ENCODE results near the gene GBF1. TPM values are rescaled to one million over a fixed set of nuclear protein-coding genes. Genes with fewer than 3 reads are reported as not detected.

GBF1 gene
- total RNA-seq, 1 experiment from 2014 or later = 50.6 TPM

- ChIA-PET CTCF (interaction anchor here (1.3 to 1.4 kb wide), 2 partner anchors 11 to 83 kb away, joined by 5 read pairs; no protein-coding TSS in a partner anchor), POLR2A (interaction anchor here (0.6 to 2.0 kb wide), 4 partner anchors 16 to 208 kb away, joined by 3 to 7 read pairs (median 3); no protein-coding TSS in a partner anchor)
- no peak overlapping the region for H3K4me3 Mint-ChIP-seq (ENCODE audit: unreplicated experiment)
- no peak for DNase-seq (ENCODE audit: unreplicated experiment)
- H3K27me3 Mint-ChIP-seq (ENCODE audit: insufficient read depth, unreplicated experiment) = no peaks in the 10 kb centered on the region
- H3K4me1 Mint-ChIP-seq (ENCODE audit: insufficient read depth, unreplicated experiment) = peaks cover 17% of the 10 kb centered on the region
- H3K36me3 Mint-ChIP-seq (ENCODE audit: insufficient read depth, unreplicated experiment) = peaks cover 29% of the 10 kb centered on the region
- TF ChIP-seq, protein P1, sequence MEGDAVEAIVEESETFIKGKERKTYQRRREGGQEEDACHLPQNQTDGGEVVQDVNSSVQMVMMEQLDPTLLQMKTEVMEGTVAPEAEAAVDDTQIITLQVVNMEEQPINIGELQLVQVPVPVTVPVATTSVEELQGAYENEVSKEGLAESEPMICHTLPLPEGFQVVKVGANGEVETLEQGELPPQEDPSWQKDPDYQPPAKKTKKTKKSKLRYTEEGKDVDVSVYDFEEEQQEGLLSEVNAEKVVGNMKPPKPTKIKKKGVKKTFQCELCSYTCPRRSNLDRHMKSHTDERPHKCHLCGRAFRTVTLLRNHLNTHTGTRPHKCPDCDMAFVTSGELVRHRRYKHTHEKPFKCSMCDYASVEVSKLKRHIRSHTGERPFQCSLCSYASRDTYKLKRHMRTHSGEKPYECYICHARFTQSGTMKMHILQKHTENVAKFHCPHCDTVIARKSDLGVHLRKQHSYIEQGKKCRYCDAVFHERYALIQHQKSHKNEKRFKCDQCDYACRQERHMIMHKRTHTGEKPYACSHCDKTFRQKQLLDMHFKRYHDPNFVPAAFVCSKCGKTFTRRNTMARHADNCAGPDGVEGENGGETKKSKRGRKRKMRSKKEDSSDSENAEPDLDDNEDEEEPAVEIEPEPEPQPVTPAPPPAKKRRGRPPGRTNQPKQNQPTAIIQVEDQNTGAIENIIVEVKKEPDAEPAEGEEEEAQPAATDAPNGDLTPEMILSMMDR (IDR thresholded peaks at IDR 0.05; ENCODE audit: unreplicated experiment) = no peak
- intact Hi-C loops (cut with micrococcal nuclease) = no loop called here
- BruUV-seq (replicated peaks) = no TSS peak
- H3K27ac Mint-ChIP-seq (ENCODE audit: low read depth, unreplicated experiment) = no peak overlapping the region
- H3K9me3 Mint-ChIP-seq (ENCODE audit: unreplicated experiment) = no peaks in the 10 kb centered on the region
Observed at GRCh38 chr10:102268375-102268888, 23.1 kb downstream of the GBF1 start.

DNA sequence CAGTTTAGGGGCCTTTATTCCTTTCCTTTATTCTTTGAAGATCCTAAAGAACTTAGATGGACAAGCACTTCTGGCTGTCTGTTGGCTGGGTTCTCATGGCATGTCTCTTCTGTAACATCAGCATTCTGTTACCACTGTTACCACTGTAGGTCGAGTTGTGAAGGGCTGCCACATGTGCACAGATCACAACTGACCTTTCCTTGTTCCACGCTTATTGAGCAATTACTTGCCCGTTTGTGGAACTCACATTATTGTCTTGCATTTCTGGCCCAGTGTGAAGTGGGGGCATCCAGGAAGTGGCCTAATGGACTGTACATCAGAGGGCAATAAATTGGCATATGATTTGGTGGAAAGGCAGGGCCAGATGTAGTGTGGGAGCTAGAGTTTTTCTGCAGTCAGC lies 23.7 kb downstream of the GBF1 start:
- ChIA-PET POLR2A (interaction anchor here (1.4 kb wide), 1 partner anchor 54 kb away, joined by 3 read pairs; no protein-coding TSS in a partner anchor), CTCF (interaction anchor here (0.6 to 1.3 kb wide), 2 partner anchors 10 to 40 kb away, joined by 3 to 5 read pairs; no protein-coding TSS in a partner anchor)
- H3K9me3 Mint-ChIP-seq (ENCODE audit: unreplicated experiment) = no peaks in the 10 kb centered on the region
- H3K4me3 Mint-ChIP-seq (ENCODE audit: unreplicated experiment) = no peak overlapping the region
- no peak for DNase-seq (ENCODE audit: unreplicated experiment)
- TF ChIP-seq, protein P1 (IDR thresholded peaks at IDR 0.05; ENCODE audit: unreplicated experiment) = no peak
- H3K36me3 Mint-ChIP-seq (ENCODE audit: insufficient read depth, unreplicated experiment) = peaks cover 29% of the 10 kb centered on the region
- no TSS peak for BruUV-seq (replicated peaks)
- H3K27me3 Mint-ChIP-seq (ENCODE audit: insufficient read depth, unreplicated experiment) = no peaks in the 10 kb centered on the region
- H3K27ac Mint-ChIP-seq (ENCODE audit: low read depth, unreplicated experiment) = no peak overlapping the region
- H3K4me1 Mint-ChIP-seq (ENCODE audit: insufficient read depth, unreplicated experiment) = peaks cover 17% of the 10 kb centered on the region
- intact Hi-C loops (cut with micrococcal nuclease) = no loop called here

DNA sequence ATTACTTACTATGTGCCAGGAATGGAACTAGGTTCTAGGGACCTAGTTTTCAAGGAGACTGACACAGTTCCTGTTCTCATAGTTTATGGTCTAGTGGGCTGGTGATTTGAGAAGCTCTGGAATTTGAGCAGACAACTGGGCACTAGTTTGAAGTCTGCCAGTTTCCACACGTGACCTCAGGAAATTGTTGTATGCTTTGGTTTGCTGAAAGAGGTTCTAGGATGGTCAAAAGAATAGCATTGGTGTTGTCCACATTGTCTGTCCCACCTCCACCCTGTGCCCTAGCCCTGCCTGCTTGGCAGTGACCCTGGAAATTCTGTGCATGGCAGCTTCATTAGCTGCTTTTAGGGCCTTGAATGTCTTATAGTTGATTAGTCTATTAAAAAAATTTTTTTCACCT lies 28.7 kb downstream of the GBF1 start:
- peaks cover 4% of the 10 kb centered on the region for H3K4me1 Mint-ChIP-seq (ENCODE audit: insufficient read depth, unreplicated experiment)
- no peak for DNase-seq (ENCODE audit: unreplicated experiment)
- H3K36me3 Mint-ChIP-seq (ENCODE audit: insufficient read depth, unreplicated experiment) = peaks cover 38% of the 10 kb centered on the region
- intact Hi-C loops (cut with micrococcal nuclease) = no loop called here
- ChIA-PET CTCF (no interaction called here), POLR2A (interaction anchor here (1.4 kb wide), 1 partner anchor 26 kb away, joined by 3 read pairs; no protein-coding TSS in a partner anchor)
- H3K27me3 Mint-ChIP-seq (ENCODE audit: insufficient read depth, unreplicated experiment) = no peaks in the 10 kb centered on the region
- no peak overlapping the region for H3K27ac Mint-ChIP-seq (ENCODE audit: low read depth, unreplicated experiment)
- no TSS peak for BruUV-seq (replicated peaks)
- H3K4me3 Mint-ChIP-seq (ENCODE audit: unreplicated experiment) = no peak overlapping the region
- H3K9me3 Mint-ChIP-seq (ENCODE audit: unreplicated experiment) = no peaks in the 10 kb centered on the region
- TF ChIP-seq, protein P1 (IDR thresholded peaks at IDR 0.05; ENCODE audit: unreplicated experiment) = no peak

DNA sequence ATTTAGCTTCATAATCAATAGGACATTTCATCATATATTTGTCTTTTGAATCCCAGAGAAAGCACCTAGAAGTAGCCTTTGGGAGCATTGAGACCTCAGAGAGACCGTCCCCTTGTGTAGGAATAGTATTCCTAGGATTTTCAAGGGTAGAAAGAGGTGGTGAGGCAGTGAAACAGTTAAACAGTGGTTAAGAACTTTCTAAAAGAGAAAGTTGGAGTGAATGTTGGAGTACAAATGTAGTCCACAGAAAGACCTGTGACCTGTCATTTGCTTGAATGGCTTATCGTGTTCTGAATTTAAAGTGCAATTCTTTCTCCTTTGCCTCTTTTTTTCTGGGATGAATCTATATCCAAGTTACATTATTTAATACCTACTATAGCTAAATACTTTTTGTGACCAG lies 30.0 kb downstream of the GBF1 start:
- ChIA-PET CTCF (interaction anchor here (0.6 to 1.2 kb wide), 2 partner anchors 75 to 107 kb away, joined by 3 read pairs; no protein-coding TSS in a partner anchor), POLR2A (interaction anchor here (0.5 kb wide), 1 partner anchor 24 kb away, joined by 4 read pairs; no protein-coding TSS in a partner anchor)
- H3K36me3 Mint-ChIP-seq (ENCODE audit: insufficient read depth, unreplicated experiment) = peaks cover 37% of the 10 kb centered on the region
- H3K27me3 Mint-ChIP-seq (ENCODE audit: insufficient read depth, unreplicated experiment) = no peaks in the 10 kb centered on the region
- no peak overlapping the region for H3K27ac Mint-ChIP-seq (ENCODE audit: low read depth, unreplicated experiment)
- peaks cover 7% of the 10 kb centered on the region for H3K4me1 Mint-ChIP-seq (ENCODE audit: insufficient read depth, unreplicated experiment)
- TF ChIP-seq, protein P1 (IDR thresholded peaks at IDR 0.05; ENCODE audit: unreplicated experiment) = no peak
- H3K9me3 Mint-ChIP-seq (ENCODE audit: unreplicated experiment) = no peaks in the 10 kb centered on the region
- intact Hi-C loops (cut with micrococcal nuclease) = no loop called here
- no peak for DNase-seq (ENCODE audit: unreplicated experiment)
- H3K4me3 Mint-ChIP-seq (ENCODE audit: unreplicated experiment) = no peak overlapping the region
- BruUV-seq (replicated peaks) = no TSS peak
